SK-N-SH (cell line): Measurements from ENCODE around the gene UBR2.

Experiments
- CTCF ChIP-seq: fragments of 200-600 bp; sonication (generic); IDR thresholded peaks from 2 replicates; pipeline ENCODE4 v1.6.1; 2017; ENCODE audit warnings: antibody characterized with exemption, mild to moderate bottlenecking, moderate library complexity
- EZH2phosphoT487 ChIP-seq: fragments of 200-600 bp; sonication (generic); IDR thresholded peaks from 2 replicates; pipeline ENCODE4 v1.6.1; 2017; ENCODE audit warnings: low read depth, mixed run types, mild to moderate bottlenecking, antibody characterized with exemption, moderate library complexity, borderline replicate concordance
- IRF3 ChIP-seq: fragments of 150-350 bp; IDR thresholded peaks from 2 replicates; pipeline ENCODE4 v1.6.1; 2016; ENCODE audit warnings: mild to moderate bottlenecking, low read depth, low read length
- JUND ChIP-seq: IDR thresholded peaks from 2 replicates; pipeline ENCODE4 v1.4.0; 2012
- MXI1 ChIP-seq: IDR thresholded peaks from 2 replicates; pipeline ENCODE4 v1.6.1; 2012; ENCODE audit warnings: mild to moderate bottlenecking, low read depth, low read length, improper control_type of control experiment
- RAD21 ChIP-seq: IDR thresholded peaks from 2 replicates; pipeline ENCODE4 v1.6.1; 2012; ENCODE audit warnings: mild to moderate bottlenecking, low read length
- TAF1 ChIP-seq: IDR thresholded peaks from 2 replicates; pipeline ENCODE4 v1.6.1; 2012; ENCODE audit warnings: low read depth, mild to moderate bottlenecking, low read length, moderate library complexity, borderline replicate concordance
- YY1 ChIP-seq: IDR thresholded peaks from 2 replicates; pipeline ENCODE4 v1.4.0; 2012; ENCODE audit warnings: low read depth, mild to moderate bottlenecking
- ZBTB33 ChIP-seq: IDR thresholded peaks from 2 replicates; pipeline ENCODE4 v1.4.0; 2012; ENCODE audit warnings: low read depth, borderline replicate concordance
- TF ChIP-seq, protein P1 (sequence below): IDR thresholded peaks from 2 replicates; pipeline ENCODE4 v1.4.0; 2012; ENCODE audit warnings: low read depth

DNA sequence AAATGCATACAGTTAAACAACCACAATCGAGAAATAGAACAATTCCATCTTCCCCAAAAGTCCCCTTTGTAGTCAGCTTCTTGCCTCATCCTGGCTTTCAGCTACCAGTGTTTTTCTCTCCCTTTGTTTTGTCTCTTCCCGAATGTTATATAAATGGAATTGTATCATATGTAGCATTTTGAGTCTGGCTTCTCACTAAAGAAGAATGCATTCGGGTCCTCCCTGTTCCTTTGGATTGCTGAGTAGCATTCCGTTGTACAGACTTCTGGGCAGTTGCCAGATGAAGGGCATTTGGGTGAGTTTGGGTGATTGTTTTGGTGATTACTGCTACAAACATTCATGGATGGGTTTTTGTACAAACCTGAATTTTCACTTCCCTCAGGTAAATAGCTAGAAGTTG lies 130.8 kb downstream of the UBR2 start:
- TF ChIP-seq CTCF (no peak), ZBTB33 (no peak), EZH2phosphoT487 (no peak), IRF3 (no peak), JUND (peak; percentile 24; the same call in 1 of the 2 replicates), MXI1 (no peak), YY1 (no peak), RAD21 (no peak), TAF1 (no peak)
- TF ChIP-seq, protein P1, sequence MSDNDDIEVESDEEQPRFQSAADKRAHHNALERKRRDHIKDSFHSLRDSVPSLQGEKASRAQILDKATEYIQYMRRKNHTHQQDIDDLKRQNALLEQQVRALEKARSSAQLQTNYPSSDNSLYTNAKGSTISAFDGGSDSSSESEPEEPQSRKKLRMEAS, result no peak
